ENCODE measurements around the gene MAMDC4. TPM values are rescaled to one million over a fixed set of nuclear protein-coding genes. Genes with fewer than 3 reads are reported as not detected.
"Not testable (repeated sequence)": the region's sequence is repeated elsewhere in the genome, so short reads cannot be mapped to it uniquely, and the experiment has no call there.

Gene MAMDC4
- total and polyA plus RNA-seq, 12 donors, result 4.1 to 45.4 (median 8.3) TPM

DNA sequence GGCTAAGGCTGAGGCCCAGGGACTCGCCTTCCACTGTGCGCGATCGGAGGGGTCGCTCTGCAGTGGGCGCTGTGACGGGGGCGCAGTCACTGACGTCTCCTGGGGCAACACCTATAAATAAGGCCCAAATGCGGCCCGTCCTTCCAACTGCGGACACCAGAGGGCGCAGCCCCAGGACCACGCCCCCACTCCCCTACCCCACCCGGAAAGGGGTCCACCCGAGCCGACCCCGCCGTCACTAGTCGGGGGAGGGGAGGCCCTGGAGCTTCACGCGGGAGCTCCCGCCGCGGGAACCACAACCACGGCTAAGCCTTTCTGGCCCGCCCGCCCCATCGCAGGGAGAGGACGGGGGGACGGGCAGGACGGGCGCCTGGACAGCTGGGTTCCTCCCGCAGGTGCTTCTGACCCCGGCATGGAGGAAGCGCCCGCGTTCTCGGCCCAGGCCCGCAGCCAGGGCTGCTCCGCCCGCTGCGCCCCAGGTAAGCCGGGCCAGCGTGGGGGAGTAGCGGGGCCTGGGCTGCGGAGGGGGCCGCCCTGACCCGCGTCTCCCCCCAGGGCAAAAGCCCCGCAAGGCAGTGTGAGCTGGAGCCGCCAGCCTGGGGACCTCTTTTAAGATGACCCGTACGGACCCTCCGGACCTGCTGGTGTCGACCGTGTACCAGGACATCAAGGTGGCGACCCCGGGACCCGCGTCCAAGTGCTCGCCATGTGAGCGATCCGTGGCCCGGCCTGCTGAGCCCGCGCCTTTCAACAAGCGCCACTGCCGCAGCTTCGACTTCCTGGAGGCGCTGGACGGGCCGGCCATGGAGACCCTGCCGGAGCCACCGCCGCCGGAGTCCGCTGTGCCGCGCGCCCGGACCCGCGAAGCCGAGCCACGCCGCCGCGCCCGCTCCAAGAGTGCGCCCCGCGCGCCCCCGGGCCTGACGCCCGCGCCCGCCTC, 8.1 kb upstream of the MAMDC4 start:
- 6 to 8% methylated on average over 84 to 99 of the region's 99 CpGs for WGBS, 2 donors
- peak; percentile 67 to 84 (median 77) for TF ChIP-seq CTCF (IDR thresholded peaks at IDR 0.05)
- DNase-seq (peak; percentile 44 to 65), ATAC-seq (peak in 3 of 8 donors; percentile 1 to 3 (median 2))
- Histone ChIP-seq H3K4me3 (peak overlapping the region in 3 of 10 donors; percentile 62 to 67 (median 62)), H3K27me3 (peaks cover 0 to 55% (median 29%) of the 10 kb centered on the region in 7 donors), H3K4me1 (peaks cover 21 to 62% (median 45%) of the 10 kb centered on the region in 9 donors), H3K36me3 (peaks cover 0 to 31% (median 4%) of the 10 kb centered on the region in 9 donors), H3K27ac (peak overlapping the region in 1 of 10 donors; percentile 60)
- intact Hi-C loops (cut with DNase I), result loop anchor here in 5 of 10 donors (2.0 to 10.0 kb wide), 5 partner anchors 37 to 181 kb away; partner anchors contain the start of genes FBXW5 (in 2 of the 5), RABL6 (in 2 of the 5), ABCA2 (in 1 of the 5) and C8G (in 1 of the 5)
- H3K9me3 ChIP-seq, result not testable (repeated sequence)

DNA sequence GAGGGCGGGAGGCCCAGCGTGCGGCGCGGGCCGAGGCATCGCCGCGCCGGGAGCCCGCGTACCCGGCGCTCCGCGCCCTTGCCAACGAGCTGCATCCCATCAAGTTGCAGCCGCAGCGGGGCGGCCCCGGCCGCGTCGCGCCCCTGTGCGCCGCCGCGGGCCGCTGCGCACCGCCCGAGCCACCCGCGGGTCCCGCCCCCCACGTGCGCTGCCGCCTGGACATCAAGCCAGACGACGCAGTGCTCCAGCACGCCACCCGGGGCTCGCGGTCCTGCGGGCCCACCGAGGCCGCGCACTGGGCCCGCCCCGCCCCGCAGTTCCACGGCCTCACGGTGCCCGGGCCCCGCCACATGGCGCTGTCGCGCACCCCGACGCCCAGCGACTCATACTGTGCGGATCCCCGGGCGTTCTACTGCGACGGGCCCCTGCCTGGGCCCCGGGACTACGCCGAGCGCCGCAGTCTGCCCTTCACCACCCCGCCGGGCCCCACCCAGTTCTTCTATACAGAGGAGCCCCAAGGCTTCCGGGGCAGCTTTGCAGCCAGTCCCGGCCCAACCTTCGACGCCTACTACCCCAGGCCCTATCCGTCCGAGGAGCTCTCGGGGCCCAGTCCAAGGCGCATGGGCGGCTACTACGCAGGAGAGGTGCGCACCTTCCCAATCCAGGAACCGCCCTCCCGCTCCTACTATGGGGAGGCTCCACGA, 7.2 kb upstream of the MAMDC4 start:
- intact Hi-C loops (cut with DNase I), result loop anchor here in 7 of 10 donors (5.0 to 10.0 kb wide), 6 partner anchors 38 to 180 kb away; partner anchors contain the start of genes FBXW5 (in 4 of the 7), RABL6 (in 2 of the 7), TMEM141 (in 2 of the 7) and ABCA2 (in 1 of the 7)
- H3K4me1 ChIP-seq, result peaks cover 24 to 66% (median 49%) of the 10 kb centered on the region in 9 donors

GRCh38 chr9:136845465-136846260, 6.5 kb upstream of the MAMDC4 start:
- intact Hi-C loops (cut with DNase I), result loop anchor here in 6 of 10 donors (5.0 to 10.0 kb wide), 5 partner anchors 51 to 179 kb away; partner anchors contain the start of genes FBXW5 (in 3 of the 6), TMEM141 (in 2 of the 6), ABCA2 (in 1 of the 6) and CCDC183 (in 1 of the 6)
- H3K27me3 ChIP-seq, result peaks cover 0 to 55% (median 29%) of the 10 kb centered on the region in 7 donors

More for the DNA sequence above, 7.2 kb upstream of the MAMDC4 start:
- Histone ChIP-seq H3K36me3 (peaks cover 0 to 23% (median 0%) of the 10 kb centered on the region in 9 donors), H3K27ac (no peak overlapping the region), H3K4me3 (no peak overlapping the region), H3K9me3 (no peaks in the 10 kb centered on the region), H3K27me3 (peaks cover 0 to 55% (median 29%) of the 10 kb centered on the region in 7 donors)
- ATAC-seq (no peak), DNase-seq (no peak)
- 22 to 23% methylated on average over 64 to 88 of the region's 88 CpGs for WGBS, 2 donors
- TF ChIP-seq CTCF (IDR thresholded peaks at IDR 0.05), result no peak

More at GRCh38 chr9:136845465-136846260, 6.5 kb upstream of the MAMDC4 start:
- Histone ChIP-seq H3K4me1 (peaks cover 31 to 73% (median 57%) of the 10 kb centered on the region in 9 donors), H3K27ac (peak overlapping the region in 1 of 10 donors; percentile 6), H3K9me3 (no peaks in the 10 kb centered on the region), H3K36me3 (peaks cover 0 to 23% (median 4%) of the 10 kb centered on the region in 9 donors), H3K4me3 (peak overlapping the region in 1 of 10 donors; percentile 7)
- DNase-seq (no peak), ATAC-seq (no peak)
- 32 to 37% methylated on average over 86 to 102 of the region's 102 CpGs for WGBS, 2 donors
- no peak for TF ChIP-seq CTCF (IDR thresholded peaks at IDR 0.05)

All from heart right ventricle (tissue), 16 donors.